ENCODE results near the gene CLEC16A. TPM values are rescaled to one million over a fixed set of nuclear protein-coding genes. Genes with fewer than 3 reads are reported as not detected.

Gene CLEC16A
- total RNA-seq, 1 donor from 2014 or later, result 58.1 TPM

- Mint-ChIP-seq H3K27me3 (ENCODE audit: unreplicated experiment) (no peaks in the 10 kb centered on the region), H3K4me1 (ENCODE audit: unreplicated experiment) (peaks cover 3% of the 10 kb centered on the region), H3K9me3 (ENCODE audit: unreplicated experiment) (no peaks in the 10 kb centered on the region), H3K4me3 (ENCODE audit: unreplicated experiment) (no peak overlapping the region), H3K27ac (ENCODE audit: unreplicated experiment) (no peak overlapping the region), H3K36me3 (ENCODE audit: low read depth, unreplicated experiment) (peaks cover 41% of the 10 kb centered on the region)
- DNase-seq (ENCODE audit: low spot score), result no peak
- TF ChIP-seq CTCF (IDR thresholded peaks at IDR 0.05; ENCODE audit: unreplicated experiment), result no peak
These were observed 69.8 kb downstream of the CLEC16A start for GRCh38 chr16:11014136-11014535.

- TF ChIP-seq CTCF (IDR thresholded peaks at IDR 0.05; ENCODE audit: unreplicated experiment), result no peak
- DNase-seq (ENCODE audit: low spot score), result no peak
- H3K4me1 Mint-ChIP-seq (ENCODE audit: unreplicated experiment), result peaks cover 3% of the 10 kb centered on the region
- H3K36me3 Mint-ChIP-seq (ENCODE audit: low read depth, unreplicated experiment), result peaks cover 40% of the 10 kb centered on the region
- H3K27ac Mint-ChIP-seq (ENCODE audit: unreplicated experiment), result no peak overlapping the region
- H3K4me3 Mint-ChIP-seq (ENCODE audit: unreplicated experiment), result no peak overlapping the region
- no peaks in the 10 kb centered on the region for H3K9me3 Mint-ChIP-seq (ENCODE audit: unreplicated experiment)
- H3K27me3 Mint-ChIP-seq (ENCODE audit: unreplicated experiment), result no peaks in the 10 kb centered on the region
These were observed 70.7 kb downstream of the CLEC16A start for GRCh38 chr16:11015076-11015475.

GRCh38 chr16:11015607-11016006, 71.2 kb downstream of the CLEC16A start:
- no peak for DNase-seq (ENCODE audit: low spot score)
- H3K4me1 Mint-ChIP-seq (ENCODE audit: unreplicated experiment), result peaks cover 7% of the 10 kb centered on the region
- peaks cover 40% of the 10 kb centered on the region for H3K36me3 Mint-ChIP-seq (ENCODE audit: low read depth, unreplicated experiment)
- no peak overlapping the region for H3K4me3 Mint-ChIP-seq (ENCODE audit: unreplicated experiment)
- no peak overlapping the region for H3K27ac Mint-ChIP-seq (ENCODE audit: unreplicated experiment)
- H3K27me3 Mint-ChIP-seq (ENCODE audit: unreplicated experiment), result no peaks in the 10 kb centered on the region
- H3K9me3 Mint-ChIP-seq (ENCODE audit: unreplicated experiment), result no peaks in the 10 kb centered on the region
- no peak for TF ChIP-seq CTCF (IDR thresholded peaks at IDR 0.05; ENCODE audit: unreplicated experiment)

GRCh38 chr16:11016524-11016988, 72.2 kb downstream of the CLEC16A start:
- Mint-ChIP-seq H3K4me3 (ENCODE audit: unreplicated experiment) (no peak overlapping the region), H3K4me1 (ENCODE audit: unreplicated experiment) (peaks cover 14% of the 10 kb centered on the region), H3K27ac (ENCODE audit: unreplicated experiment) (no peak overlapping the region), H3K36me3 (ENCODE audit: low read depth, unreplicated experiment) (peaks cover 36% of the 10 kb centered on the region), H3K9me3 (ENCODE audit: unreplicated experiment) (no peaks in the 10 kb centered on the region), H3K27me3 (ENCODE audit: unreplicated experiment) (no peaks in the 10 kb centered on the region)
- DNase-seq (ENCODE audit: low spot score), result no peak
- TF ChIP-seq CTCF (IDR thresholded peaks at IDR 0.05; ENCODE audit: unreplicated experiment), result no peak

- H3K4me3 Mint-ChIP-seq (ENCODE audit: unreplicated experiment), result no peak overlapping the region
- peaks cover 14% of the 10 kb centered on the region for H3K4me1 Mint-ChIP-seq (ENCODE audit: unreplicated experiment)
- no peaks in the 10 kb centered on the region for H3K9me3 Mint-ChIP-seq (ENCODE audit: unreplicated experiment)
- peaks cover 36% of the 10 kb centered on the region for H3K36me3 Mint-ChIP-seq (ENCODE audit: low read depth, unreplicated experiment)
- H3K27me3 Mint-ChIP-seq (ENCODE audit: unreplicated experiment), result no peaks in the 10 kb centered on the region
- no peak for TF ChIP-seq CTCF (IDR thresholded peaks at IDR 0.05; ENCODE audit: unreplicated experiment)
- H3K27ac Mint-ChIP-seq (ENCODE audit: unreplicated experiment), result no peak overlapping the region
- no peak for DNase-seq (ENCODE audit: low spot score)
These were observed 72.6 kb downstream of the CLEC16A start for GRCh38 chr16:11016993-11017392.
